ENCODE results near the gene ARAF. TPM values are rescaled to one million over a fixed set of nuclear protein-coding genes. Genes with fewer than 3 reads are reported as not detected.
"Not testable (repeated sequence)": the region's sequence is repeated elsewhere in the genome, so short reads cannot be mapped to it uniquely, and the experiment has no call there.

ARAF gene
- total and polyA plus RNA-seq, 8 donors, result 32.9 to 78.7 (median 43.1) TPM

DNA sequence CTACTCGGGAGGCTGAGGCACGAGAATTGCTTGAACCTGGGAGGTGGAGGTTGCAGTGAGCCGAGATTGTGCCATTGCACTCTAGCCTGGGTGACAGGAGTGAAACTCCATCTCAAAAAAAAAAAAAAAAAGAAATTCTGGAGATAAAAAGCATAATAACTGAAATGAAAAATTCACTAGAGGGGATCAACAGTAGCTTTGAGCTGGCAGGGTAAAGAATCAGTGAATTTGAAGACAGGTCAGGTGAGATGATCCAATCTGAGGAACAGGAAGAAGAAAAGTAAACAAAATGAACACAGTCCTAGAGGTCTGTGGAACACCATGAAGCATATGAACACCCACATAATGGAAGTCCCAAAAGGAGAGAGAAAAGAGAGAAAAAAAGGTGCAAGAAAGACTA, 36.2 kb downstream of the ARAF start:
- Histone ChIP-seq H3K9me3 (no peaks in the 10 kb centered on the region), H3K27me3 (peaks cover 0 to 10% (median 0%) of the 10 kb centered on the region in 4 donors), H3K27ac (no peak overlapping the region), H3K4me3 (no peak overlapping the region), H3K36me3 (no peaks in the 10 kb centered on the region), H3K4me1 (no peaks in the 10 kb centered on the region)
- ATAC-seq (no peak), DNase-seq (no peak), FAIRE-seq (no peak)
- 78 to 87% methylated on average over 3 of the region's 3 CpGs for WGBS, 2 donors
- TF ChIP-seq, protein P1, sequence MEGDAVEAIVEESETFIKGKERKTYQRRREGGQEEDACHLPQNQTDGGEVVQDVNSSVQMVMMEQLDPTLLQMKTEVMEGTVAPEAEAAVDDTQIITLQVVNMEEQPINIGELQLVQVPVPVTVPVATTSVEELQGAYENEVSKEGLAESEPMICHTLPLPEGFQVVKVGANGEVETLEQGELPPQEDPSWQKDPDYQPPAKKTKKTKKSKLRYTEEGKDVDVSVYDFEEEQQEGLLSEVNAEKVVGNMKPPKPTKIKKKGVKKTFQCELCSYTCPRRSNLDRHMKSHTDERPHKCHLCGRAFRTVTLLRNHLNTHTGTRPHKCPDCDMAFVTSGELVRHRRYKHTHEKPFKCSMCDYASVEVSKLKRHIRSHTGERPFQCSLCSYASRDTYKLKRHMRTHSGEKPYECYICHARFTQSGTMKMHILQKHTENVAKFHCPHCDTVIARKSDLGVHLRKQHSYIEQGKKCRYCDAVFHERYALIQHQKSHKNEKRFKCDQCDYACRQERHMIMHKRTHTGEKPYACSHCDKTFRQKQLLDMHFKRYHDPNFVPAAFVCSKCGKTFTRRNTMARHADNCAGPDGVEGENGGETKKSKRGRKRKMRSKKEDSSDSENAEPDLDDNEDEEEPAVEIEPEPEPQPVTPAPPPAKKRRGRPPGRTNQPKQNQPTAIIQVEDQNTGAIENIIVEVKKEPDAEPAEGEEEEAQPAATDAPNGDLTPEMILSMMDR (IDR thresholded peaks at IDR 0.05), result no peak
- intact Hi-C loops (cut with DNase I), result no loop called here

DNA sequence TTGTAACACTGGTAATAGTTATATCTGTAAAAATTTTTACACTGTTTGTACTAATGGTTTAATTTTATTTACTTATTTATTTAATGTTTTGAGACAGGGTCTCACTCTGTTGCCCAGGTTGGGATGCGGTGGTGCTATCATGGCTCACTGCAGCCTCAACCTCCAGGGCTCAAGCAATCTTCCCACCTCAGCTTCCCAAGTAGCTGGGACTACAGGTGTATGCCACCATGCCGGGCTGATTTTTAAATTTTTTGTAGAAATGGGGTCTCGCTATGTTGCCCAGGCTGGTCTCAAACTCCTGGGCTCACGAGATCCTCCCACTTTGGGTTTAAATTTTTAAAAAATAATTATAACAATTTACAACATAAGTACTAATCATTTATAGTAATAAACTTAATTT, 42.1 kb downstream of the ARAF start:
- intact Hi-C loops (cut with DNase I); H3K4me3 ChIP-seq; H3K27ac ChIP-seq; DNase-seq; H3K36me3 ChIP-seq; FAIRE-seq; ATAC-seq; H3K9me3 ChIP-seq; H3K4me1 ChIP-seq: not testable (repeated sequence)
- H3K27me3 ChIP-seq, result peaks cover 0 to 10% (median 1%) of the 10 kb centered on the region in 4 donors
- WGBS, 2 donors, result 87 to 94% methylated on average over 4 of the region's 4 CpGs

DNA sequence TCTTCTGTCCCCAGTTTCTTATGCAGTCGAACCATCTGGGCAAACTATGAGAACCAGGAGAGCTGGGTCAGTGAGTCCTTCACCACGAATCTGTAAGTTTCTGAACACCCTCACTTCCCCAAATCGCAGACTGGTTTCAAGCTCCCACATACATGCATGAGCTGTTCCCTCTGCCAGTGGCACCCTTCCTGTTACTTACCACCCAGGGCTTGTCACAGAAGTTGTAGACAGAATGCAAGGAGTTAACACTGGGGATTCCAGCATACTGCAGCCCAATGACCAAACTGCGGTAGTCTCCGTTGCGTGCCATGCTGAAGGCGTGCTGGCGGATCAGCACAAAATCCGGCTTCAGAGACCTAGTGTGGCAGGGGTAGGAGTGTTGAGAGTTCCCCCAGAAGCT, 44.0 kb downstream of the ARAF start:
- Histone ChIP-seq H3K27me3 (peaks cover 0 to 3% (median 0%) of the 10 kb centered on the region in 4 donors), H3K9me3 (no peaks in the 10 kb centered on the region), H3K27ac (no peak overlapping the region), H3K4me3 (no peak overlapping the region), H3K36me3 (no peaks in the 10 kb centered on the region), H3K4me1 (no peaks in the 10 kb centered on the region)
- WGBS, 2 donors, result 49 to 56% methylated on average over 9 of the region's 9 CpGs
- ATAC-seq (no peak), FAIRE-seq (no peak), DNase-seq (no peak)
- TF ChIP-seq, protein P1 (IDR thresholded peaks at IDR 0.05), result no peak
- intact Hi-C loops (cut with DNase I), result no loop called here

DNA sequence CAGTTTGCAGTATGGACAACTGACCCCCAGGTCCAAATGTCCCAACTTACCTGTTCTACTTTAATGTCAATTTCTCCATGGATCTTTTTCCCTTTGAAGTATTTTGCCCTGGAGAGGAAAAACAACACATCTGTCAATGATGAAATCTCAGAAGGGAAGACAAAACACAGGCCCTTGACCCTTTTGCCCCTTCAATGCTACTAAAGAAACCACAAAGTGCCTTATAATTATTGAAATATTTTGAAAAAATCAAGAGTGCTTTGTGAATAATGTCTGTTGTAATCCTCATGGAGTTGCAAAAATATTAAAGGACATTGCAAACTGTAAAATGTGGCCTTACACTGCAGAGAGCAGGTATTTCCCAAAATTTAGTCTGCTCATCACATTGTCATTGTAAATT, 46.1 kb downstream of the ARAF start:
- H3K4me1 ChIP-seq, result no peaks in the 10 kb centered on the region
- H3K9me3 ChIP-seq, result no peaks in the 10 kb centered on the region
- H3K36me3 ChIP-seq, result no peaks in the 10 kb centered on the region
- H3K4me3 ChIP-seq, result no peak overlapping the region
- no peak for DNase-seq
- intact Hi-C loops (cut with DNase I), result no loop called here
- H3K27me3 ChIP-seq, result peaks cover 0 to 3% (median 0%) of the 10 kb centered on the region in 4 donors
- ATAC-seq, result no peak
- H3K27ac ChIP-seq, result no peak overlapping the region
- no peak for FAIRE-seq
- TF ChIP-seq, protein P1 (IDR thresholded peaks at IDR 0.05), result no peak

DNA sequence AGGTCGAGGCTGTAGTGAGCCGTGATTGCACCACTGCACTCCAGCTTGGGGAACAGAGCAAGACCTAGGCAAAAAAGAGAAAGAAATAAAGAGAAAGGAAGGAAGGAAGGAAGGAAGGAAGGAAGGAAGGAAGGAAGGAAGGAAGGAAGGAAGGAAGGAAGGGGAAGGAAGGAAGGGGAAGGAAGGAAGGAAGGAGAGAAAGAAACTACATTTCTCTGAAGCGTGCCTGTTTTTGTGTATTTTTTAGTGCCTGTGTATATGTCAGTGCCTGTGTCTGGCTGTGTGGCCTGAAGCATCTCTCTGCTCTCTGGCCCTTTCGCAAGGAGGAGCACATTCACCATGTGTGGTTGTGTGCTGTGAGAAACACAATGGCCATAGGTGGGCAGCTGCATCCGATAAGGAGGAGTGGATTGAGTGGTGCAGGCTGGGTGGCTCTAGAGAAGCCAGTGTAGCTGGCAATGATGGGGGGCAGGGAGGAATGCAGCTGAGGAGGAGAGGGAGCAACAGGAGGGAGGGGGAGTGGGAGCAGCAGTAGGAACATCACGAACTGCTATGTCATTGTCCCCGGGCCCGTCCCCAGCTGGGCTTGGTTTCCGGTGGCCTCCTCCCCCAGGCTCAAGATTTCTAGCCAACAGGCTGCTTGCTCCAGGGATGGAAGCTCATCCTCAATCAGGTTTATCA, 47.3 kb downstream of the ARAF start:
- 51 to 63% methylated on average over 9 of the region's 9 CpGs for WGBS, 2 donors
- peaks cover 0 to 3% (median 0%) of the 10 kb centered on the region in 4 donors for H3K27me3 ChIP-seq
- DNase-seq, result no peak
- intact Hi-C loops (cut with DNase I), result no loop called here
- no peak overlapping the region for H3K4me3 ChIP-seq
- TF ChIP-seq, protein P1 (IDR thresholded peaks at IDR 0.05), result no peak
- no peak overlapping the region for H3K27ac ChIP-seq
- FAIRE-seq, result no peak
- no peaks in the 10 kb centered on the region for H3K4me1 ChIP-seq
- H3K9me3 ChIP-seq, result no peaks in the 10 kb centered on the region
- H3K36me3 ChIP-seq, result no peaks in the 10 kb centered on the region
- ATAC-seq, result no peak
